Jurkat, Clone E6-1 (cell line): Measurements from ENCODE around the gene FKBP1B.
"Not testable (repeated sequence)": the region's sequence is repeated elsewhere in the genome, so short reads cannot be mapped to it uniquely, and the experiment has no call there.

Source experiments
- DNase-seq: peaks from one replicate; pipeline ENCODE4 v3.0.0-alpha.2; 2011; ENCODE audit warnings: low read depth, low spot score
- H3K4me3 ChIP-seq: 2 replicates; pipeline ENCODE4 v1.5.1; 2011; ENCODE audit warnings: mild to moderate bottlenecking, low read length, control low read depth, moderate library complexity

FKBP1B gene

GRCh38 chr2:24021122-24021998, 28.2 kb upstream of the FKBP1B start:
- H3K4me3 ChIP-seq, result no peak overlapping the region
- DNase-seq, result no peak

DNA sequence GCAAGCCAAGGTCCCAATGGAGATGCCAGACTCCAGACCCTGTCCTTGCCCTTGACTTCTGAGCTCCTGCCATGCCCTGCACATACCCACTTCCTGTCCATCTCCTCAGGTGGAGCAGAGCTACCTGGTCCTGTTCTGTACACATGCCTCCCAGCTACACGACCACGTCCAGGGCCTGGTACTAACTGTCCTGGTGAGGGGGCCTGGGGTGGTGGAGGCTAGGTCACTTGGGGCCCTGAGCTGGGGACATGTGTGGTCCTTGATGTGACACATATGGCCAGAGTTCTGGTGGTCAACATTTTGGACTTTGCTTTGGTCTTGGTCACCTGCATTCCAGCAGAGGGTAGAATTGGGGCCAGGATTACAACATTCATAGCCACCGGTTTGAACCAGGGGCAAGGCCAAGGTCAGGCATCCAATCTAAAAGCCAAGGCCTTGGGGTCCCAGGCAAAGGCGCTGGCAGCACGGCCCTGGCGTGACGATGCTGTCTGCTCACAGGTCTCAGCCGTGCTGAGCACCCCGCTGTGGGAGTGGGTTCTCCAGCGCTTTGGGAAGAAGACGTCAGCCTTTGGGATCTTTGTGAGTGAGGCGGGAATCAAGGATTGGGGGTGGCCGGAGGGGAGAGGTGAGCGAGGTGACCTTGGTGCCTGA, 27.1 kb upstream of the FKBP1B start:
- no peak for DNase-seq
- H3K4me3 ChIP-seq, result no peak overlapping the region

DNA sequence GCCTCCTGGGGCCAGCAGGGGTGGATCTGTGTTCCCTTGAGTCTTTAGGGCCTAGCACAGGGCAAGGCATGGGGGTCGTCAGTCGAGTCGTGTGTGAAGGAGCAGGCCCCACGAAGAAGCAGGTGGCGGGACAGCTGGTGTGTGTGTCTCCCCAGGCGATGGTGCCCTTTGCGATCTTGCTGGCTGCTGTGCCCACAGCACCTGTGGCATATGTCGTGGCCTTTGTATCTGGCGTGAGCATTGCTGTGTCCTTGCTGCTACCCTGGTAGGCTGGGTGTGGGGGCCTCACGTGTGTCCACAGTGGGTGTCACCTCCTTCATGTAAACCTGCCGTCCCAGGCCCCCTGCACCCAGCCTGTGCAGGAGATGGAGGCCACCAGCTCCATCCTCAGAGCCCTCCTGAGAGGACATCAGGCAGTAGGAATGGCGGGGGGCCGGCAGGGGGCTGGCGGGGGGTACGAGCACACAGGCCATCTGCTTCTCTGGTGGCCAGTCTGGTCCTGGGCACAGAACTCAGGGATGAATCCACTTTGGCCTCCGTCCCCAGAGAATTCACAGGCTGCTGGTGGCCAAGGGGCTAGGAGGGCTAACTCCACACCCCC, 26.5 kb upstream of the FKBP1B start:
- no peak overlapping the region for H3K4me3 ChIP-seq
- DNase-seq, result no peak

- DNase-seq, result no peak
Measured at GRCh38 chr2:24024018-24024417, 25.5 kb upstream of the FKBP1B start.

GRCh38 chr2:24024996-24025663, 24.4 kb upstream of the FKBP1B start:
- no peak for DNase-seq
- H3K4me3 ChIP-seq, result no peak overlapping the region

More at GRCh38 chr2:24024018-24024417, 25.5 kb upstream of the FKBP1B start:
- H3K4me3 ChIP-seq, result no peak overlapping the region

DNA sequence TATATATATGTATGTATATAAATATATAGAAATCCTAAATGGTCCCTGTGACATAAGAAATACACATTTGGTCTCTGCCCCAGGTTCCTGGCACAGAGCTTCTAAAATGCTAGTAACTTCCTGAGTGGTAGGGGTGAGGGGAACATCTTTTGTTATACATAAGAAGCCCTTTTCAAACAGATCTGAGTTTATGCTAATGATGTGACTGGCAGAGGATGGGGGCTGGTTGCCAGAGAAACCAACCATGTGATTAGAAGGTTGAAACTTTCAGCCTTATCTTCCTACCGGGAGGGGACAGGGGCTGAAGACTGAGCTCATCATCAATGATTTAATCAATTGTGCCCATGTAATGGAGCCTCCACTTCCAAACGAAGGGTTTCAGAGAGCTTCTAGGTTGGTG, 23.3 kb upstream of the FKBP1B start:
- DNase-seq, result peak; percentile 19
- no peak overlapping the region for H3K4me3 ChIP-seq

DNA sequence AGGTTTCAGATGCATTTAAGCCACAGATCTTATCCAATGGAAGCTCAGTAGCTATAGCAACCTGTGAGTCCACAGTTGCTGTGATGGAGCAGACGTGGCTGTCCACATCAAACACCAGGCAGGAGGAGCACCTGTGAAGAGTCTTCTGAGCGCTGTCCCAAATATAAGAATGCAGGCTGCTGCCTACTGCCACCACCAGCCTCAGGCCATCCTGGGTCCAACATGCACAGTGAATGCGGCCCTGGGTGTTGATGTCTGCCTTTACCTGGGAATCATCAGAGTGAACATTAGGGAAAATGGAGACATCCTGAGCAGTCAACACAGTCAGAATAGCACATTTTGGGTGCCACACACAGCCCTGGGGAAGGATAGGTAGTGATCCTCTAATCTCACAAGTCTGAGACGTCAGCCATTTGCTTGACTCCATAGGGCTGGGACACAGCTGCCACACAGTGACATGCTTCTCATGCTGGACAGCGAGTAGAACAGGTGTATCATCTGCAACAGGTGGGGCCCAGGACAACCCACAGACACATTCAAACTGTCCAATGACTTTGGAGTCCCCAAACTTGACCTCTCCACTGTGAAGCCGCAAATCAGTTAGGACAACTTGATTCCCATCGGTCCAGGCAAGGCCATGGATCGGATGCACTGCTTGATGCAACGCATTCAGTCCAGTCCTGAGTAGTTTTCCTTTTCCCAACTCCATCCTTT, 10.6 kb upstream of the FKBP1B start:
- no peak overlapping the region for H3K4me3 ChIP-seq
- no peak for DNase-seq

- H3K4me3 ChIP-seq, result no peak overlapping the region
- DNase-seq, result no peak
Measured at GRCh38 chr2:24040511-24040910, 9.0 kb upstream of the FKBP1B start.

DNA sequence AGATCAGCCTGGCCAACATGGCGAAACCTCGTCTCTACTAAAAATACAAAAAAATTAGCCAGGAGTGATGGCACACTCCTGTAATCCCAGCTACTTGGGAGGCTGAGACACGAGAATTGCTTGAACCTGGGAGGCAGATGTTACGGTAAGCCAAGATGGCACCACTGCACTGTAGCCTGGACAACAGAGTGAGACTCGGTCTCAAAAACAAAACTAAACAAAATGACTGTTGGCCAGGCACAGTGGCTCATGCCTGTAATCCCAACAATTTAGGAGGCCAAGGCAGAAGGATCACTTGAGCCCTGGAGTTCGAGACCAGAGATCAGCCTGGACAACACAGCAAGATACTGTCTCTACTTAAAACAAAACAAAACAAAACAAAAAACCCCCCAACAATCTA, 6.4 kb upstream of the FKBP1B start:
- not testable (repeated sequence) for DNase-seq, H3K4me3 ChIP-seq

DNA sequence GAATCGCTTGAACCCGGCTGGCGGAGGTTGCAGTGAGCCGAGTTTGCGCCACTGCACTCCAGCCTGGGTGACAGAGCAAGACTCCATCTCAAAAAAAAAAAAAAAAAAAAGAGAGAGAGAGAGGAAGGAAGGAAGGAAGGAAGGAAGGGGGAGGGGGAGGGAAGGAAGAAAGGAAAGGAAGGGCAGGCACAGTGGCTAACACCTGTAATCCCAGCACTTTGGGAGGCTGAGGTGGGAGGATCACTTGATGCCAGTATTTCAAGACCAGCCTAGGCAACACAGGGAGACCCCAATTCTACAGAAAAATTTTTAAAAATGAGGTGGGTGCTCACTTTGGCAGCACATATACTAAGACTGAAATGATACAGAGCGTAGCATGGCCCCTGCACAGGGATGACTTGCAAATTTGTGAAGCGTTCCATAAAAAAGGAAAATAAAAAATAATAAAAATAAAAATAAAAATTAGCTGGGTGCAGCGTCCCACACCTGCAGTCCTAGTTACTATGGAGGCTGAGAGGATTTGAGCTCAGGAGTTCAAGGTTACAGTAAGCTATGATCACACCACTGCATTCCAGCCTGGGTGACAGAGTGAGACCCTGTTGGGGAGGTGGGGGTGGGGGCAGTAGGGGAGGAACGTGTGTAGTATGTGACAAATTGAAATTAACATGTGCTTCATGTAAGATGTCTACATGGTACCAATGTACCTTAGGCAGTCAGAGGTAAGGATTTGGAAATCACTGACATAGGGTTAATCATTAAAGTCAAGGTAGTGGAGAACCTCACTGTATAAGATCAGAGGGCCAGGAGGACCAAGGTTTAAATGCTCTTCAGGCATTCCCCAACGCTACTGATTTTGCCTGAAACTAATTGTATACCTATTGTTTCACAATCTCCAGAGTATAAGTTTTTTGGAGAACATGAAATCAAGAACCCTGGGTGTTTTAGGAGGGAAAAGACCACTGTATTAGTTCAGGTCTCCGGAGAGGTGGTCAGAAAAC, 3.7 kb upstream of the FKBP1B start:
- H3K4me3 ChIP-seq, result peak overlapping the region; percentile 75
- DNase-seq, result no peak

DNA sequence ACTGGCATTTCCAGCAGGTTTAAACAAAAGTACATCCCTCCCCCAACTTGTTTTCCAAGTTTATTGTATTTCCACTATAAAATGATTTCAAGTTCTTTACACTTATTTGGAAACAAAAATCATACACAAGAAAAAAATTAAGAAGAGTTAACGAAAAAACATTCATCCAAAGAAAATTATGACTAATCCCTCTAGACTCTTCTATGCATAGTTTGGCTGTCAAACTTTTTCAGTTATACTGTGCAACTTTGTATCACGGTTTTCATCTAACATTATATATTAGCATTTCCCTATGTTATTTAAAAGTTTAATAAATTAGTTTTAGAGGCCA, 3.0 kb upstream of the FKBP1B start:
- DNase-seq, result no peak
- H3K4me3 ChIP-seq, result peak overlapping the region; percentile 75

GRCh38 chr2:24046930-24047702, 2.4 kb upstream of the FKBP1B start, which contains the start of gene WDCP:
TSS of gene WDCP (minus strand) at chr2:24047391. CDS start at chr2:24039494, 7,897 bp downstream.
- DNase-seq, result peak; percentile 99
- peak within 1 kb of the TSS; percentile 75 for H3K4me3 ChIP-seq

- H3K4me3 ChIP-seq, result peak overlapping the region; percentile 75
- DNase-seq, result no peak
Measured at GRCh38 chr2:24047703-24048033, 1.9 kb upstream of the FKBP1B start.

GRCh38 chr2:24048769-24049484, 614 bp upstream of the FKBP1B start:
- H3K4me3 ChIP-seq, result peak overlapping the region; percentile 54
- no peak for DNase-seq

DNA sequence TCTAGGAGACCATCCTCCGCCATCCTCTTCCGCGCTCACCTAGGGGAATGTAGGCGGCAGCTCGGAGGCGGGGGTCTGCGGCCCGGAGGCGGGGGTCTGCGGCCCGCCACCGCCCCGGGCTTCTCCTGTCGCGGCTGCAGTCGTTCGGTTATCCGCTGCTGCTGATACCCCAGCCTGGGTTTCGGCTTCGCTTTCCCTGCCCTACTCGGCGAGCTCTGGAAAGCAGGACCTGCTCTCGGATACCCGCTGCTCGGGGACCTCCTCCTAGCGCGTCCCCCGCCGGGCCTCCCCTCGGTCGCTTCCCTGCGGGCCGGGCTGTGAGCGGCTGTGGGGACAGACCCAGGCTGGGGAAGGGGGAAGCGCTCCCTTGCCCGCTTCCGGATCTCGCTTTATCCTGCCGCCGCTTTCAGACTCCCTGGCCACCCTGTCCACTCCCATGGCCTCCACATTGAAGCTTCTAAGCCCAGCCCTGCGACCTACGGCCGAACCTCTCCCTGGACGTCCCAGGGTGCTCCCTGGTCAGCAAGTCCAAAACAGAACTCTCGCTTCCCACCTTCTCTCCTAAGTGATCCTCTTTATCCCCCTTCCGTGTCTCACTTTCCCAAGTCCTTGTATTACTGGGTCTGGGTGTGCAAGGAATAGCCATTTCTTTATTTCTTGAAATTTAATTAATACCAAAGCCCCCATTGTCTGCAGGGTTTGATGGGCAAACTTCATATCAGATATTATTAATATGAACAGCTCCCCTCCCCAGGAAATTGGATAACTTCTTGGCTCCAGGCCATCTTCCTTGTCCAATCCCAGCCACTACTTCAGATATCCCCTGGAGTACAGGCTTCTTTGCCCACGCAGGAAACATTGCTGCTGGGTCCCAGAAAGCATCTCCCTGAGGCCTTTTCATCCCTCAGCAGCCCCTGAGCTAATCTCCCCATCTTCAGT, 769 bp downstream of the FKBP1B start:
- peak overlapping the region; percentile 54 for H3K4me3 ChIP-seq
- DNase-seq, result no peak

GRCh38 chr2:24051833-24052232, 2.3 kb downstream of the FKBP1B start:
- H3K4me3 ChIP-seq, result no peak overlapping the region
- no peak for DNase-seq
